ENCODE measurements around the gene WDR36. TPM values are rescaled to one million over a fixed set of nuclear protein-coding genes. Genes with fewer than 3 reads are reported as not detected.

WDR36 gene
- total and polyA plus RNA-seq, 12 donors: 6.6 to 86.1 (median 22.7) TPM

DNA sequence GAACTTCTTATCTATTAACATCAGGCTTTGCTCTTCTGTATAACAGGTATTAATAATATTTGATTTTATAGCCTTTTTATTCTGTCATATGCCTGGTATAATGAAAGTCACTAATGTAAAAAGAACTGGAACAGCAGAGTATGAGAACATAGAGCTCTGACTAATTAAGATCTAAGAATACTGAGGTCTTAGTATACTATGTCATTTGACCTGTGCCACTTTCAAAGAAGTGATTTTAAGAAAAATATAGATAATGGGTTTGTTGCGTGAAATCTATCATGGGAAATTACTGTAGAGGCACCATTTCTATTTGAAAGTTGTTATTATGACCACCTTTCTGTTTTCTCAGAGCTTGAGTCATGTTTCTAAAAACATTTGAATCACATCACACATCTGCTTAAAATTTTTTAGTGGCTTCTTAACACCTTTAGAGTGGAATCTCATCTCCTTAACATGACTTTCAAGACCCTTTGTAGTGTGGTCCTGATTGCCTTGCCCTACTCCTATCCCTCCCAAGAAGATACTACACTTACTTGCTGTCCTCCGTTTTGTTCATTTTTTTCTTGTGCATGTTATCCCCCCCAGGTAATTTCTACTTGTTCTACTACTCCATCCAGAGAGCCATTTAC lies 14.3 kb downstream of the WDR36 start:
- H3K27me3 ChIP-seq: no peaks in the 10 kb centered on the region
- no peak for DNase-seq
- intact Hi-C loops (cut with DNase I): no loop called here
- TF ChIP-seq, protein P1, sequence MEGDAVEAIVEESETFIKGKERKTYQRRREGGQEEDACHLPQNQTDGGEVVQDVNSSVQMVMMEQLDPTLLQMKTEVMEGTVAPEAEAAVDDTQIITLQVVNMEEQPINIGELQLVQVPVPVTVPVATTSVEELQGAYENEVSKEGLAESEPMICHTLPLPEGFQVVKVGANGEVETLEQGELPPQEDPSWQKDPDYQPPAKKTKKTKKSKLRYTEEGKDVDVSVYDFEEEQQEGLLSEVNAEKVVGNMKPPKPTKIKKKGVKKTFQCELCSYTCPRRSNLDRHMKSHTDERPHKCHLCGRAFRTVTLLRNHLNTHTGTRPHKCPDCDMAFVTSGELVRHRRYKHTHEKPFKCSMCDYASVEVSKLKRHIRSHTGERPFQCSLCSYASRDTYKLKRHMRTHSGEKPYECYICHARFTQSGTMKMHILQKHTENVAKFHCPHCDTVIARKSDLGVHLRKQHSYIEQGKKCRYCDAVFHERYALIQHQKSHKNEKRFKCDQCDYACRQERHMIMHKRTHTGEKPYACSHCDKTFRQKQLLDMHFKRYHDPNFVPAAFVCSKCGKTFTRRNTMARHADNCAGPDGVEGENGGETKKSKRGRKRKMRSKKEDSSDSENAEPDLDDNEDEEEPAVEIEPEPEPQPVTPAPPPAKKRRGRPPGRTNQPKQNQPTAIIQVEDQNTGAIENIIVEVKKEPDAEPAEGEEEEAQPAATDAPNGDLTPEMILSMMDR (IDR thresholded peaks at IDR 0.05): no peak
- no peak for TF ChIP-seq POLR2A (IDR thresholded peaks at IDR 0.05)
- no peak overlapping the region for H3K27ac ChIP-seq
- H3K36me3 ChIP-seq (replicated peaks in 1 of 2): peaks cover 0 to 78% of the 10 kb centered on the region in 2 donors
- H3K4me1 ChIP-seq (replicated peaks in 1 of 2): no peaks in the 10 kb centered on the region
- WGBS, 4 donors: 95 to 99% (median 96%) methylated on average over 2 of the region's 2 CpGs
- H3K4me3 ChIP-seq: no peak overlapping the region
- H3K9me3 ChIP-seq (replicated peaks in 1 of 3): no peaks in the 10 kb centered on the region

DNA sequence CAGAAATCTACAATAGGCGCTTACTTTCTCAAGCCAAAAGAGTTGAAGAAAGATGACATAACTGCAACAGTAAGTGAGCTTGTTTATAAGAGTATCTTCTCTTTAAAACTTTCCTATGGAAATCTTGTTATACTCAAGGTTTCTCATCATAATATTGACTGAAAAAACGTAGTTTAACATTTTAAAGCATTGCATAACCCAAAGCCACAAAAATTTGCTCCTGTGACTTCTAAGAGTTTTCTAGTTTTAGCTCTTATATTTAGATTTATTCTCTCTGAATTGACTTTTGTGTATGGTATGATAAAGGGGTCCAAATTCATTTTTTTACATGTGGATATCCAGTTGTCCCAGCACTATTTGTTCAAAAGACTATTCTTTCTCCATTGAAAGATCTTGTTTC lies 15.2 kb downstream of the WDR36 start:
- no peaks in the 10 kb centered on the region for H3K9me3 ChIP-seq (replicated peaks in 1 of 3)
- TF ChIP-seq, protein P1 (IDR thresholded peaks at IDR 0.05): no peak
- TF ChIP-seq POLR2A (IDR thresholded peaks at IDR 0.05): no peak

DNA sequence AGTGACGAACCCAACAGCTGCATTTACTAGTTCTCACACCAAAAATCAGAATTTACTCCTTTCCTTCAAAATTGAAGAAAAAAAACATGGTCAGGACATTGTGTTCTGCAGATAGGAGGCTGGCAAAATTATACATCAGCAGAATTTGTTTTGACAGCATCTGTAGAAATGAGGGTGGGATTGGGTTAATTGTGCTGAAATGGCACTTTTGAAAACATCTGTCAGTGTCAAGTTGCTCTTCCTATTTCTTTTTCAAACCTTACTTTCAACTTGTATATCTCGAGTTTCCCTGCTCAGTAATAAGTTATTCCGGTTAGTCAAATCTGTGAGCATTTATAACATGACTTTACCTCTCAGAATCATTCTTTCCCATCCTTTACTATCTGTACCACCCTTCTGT lies 19.8 kb downstream of the WDR36 start:
- no peak for DNase-seq
- H3K4me1 ChIP-seq (replicated peaks in 1 of 2): no peaks in the 10 kb centered on the region
- H3K36me3 ChIP-seq (replicated peaks in 1 of 2): peaks cover 0 to 45% of the 10 kb centered on the region in 2 donors
- WGBS, 4 donors: 88 to 91% (median 90%) methylated on average over 3 of the region's 3 CpGs
- no peaks in the 10 kb centered on the region for H3K27me3 ChIP-seq
- intact Hi-C loops (cut with DNase I): no loop called here
- TF ChIP-seq POLR2A (IDR thresholded peaks at IDR 0.05): no peak
- TF ChIP-seq, protein P1 (IDR thresholded peaks at IDR 0.05): no peak
- no peaks in the 10 kb centered on the region for H3K9me3 ChIP-seq (replicated peaks in 1 of 3)
- H3K4me3 ChIP-seq: no peak overlapping the region
- H3K27ac ChIP-seq: no peak overlapping the region

More for the DNA sequence above, 15.2 kb downstream of the WDR36 start:
- Histone ChIP-seq H3K27me3 (no peaks in the 10 kb centered on the region), H3K4me3 (no peak overlapping the region), H3K36me3 (replicated peaks in 1 of 2) (peaks cover 0 to 74% of the 10 kb centered on the region in 2 donors), H3K27ac (no peak overlapping the region), H3K4me1 (replicated peaks in 1 of 2) (no peaks in the 10 kb centered on the region)
- 83 to 88% (median 84%) methylated on average over 2 of the region's 2 CpGs for WGBS, 4 donors
- intact Hi-C loops (cut with DNase I): no loop called here
- DNase-seq: no peak

DNA sequence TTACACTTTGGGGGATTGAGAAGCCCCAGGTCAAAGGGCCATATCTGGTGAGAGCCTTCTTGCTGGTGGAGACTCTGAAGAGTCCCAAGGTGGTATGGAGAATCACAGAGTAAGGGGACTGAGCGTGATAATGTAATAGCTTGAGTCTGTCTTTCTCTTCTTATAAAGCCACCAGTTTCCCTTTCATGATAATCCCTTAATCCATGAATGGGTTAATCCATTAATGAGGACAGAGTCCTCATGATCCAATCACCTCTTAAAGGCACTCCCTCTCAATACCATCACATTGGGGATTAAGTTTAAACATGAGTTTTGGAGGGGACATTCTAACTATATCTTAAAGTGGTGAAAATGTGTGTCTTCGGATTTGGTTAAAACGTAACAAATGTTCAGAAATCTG lies 21.5 kb downstream of the WDR36 start:
- Histone ChIP-seq H3K9me3 (replicated peaks in 1 of 3) (no peaks in the 10 kb centered on the region), H3K27ac (no peak overlapping the region), H3K4me1 (replicated peaks in 1 of 2) (no peaks in the 10 kb centered on the region), H3K27me3 (no peaks in the 10 kb centered on the region), H3K4me3 (no peak overlapping the region), H3K36me3 (replicated peaks in 1 of 2) (peaks cover 0 to 36% of the 10 kb centered on the region in 2 donors)
- TF ChIP-seq, protein P1 (IDR thresholded peaks at IDR 0.05): no peak
- TF ChIP-seq POLR2A (IDR thresholded peaks at IDR 0.05): no peak
- DNase-seq: no peak
- WGBS, 4 donors: 90 to 98% (median 95%) methylated on average over 3 of the region's 3 CpGs
- intact Hi-C loops (cut with DNase I): no loop called here

Measured in adrenal gland (tissue), 12 donors.